GM12891 (cell line): ENCODE results near the gene SETD4.

ENCODE experiments used
- DNase-seq: peaks from one replicate; pipeline ENCODE4 v3.0.0; 2011; ENCODE audit warnings: low spot score; ENCODE audit not compliant: insufficient read length
- FAIRE-seq: peaks from 2 replicates; lab custom pipeline; 2011; peaks lifted over from hg19 to GRCh38; lab: Jason Lieb, UNC
- PAX5 ChIP-seq: IDR thresholded peaks from 2 replicates; pipeline ENCODE4 v1.6.1; 2011; ENCODE audit warnings: low read length, moderate library complexity, mild to moderate bottlenecking; ENCODE audit not compliant: insufficient read depth, severe bottlenecking
- POLR2A ChIP-seq: IDR thresholded peaks from 2 replicates; pipeline ENCODE4 v1.6.1; 2011; ENCODE audit warnings: low read depth, low read length, control low read depth
- POLR2AphosphoS5 ChIP-seq: IDR thresholded peaks from 2 replicates; pipeline ENCODE4 v1.6.1; 2011; ENCODE audit warnings: low read depth, low read length, control low read depth
- POU2F2 ChIP-seq: IDR thresholded peaks from 2 replicates; pipeline ENCODE4 v1.6.1; 2011; ENCODE audit warnings: low read depth, mild to moderate bottlenecking, control low read depth, low read length, moderate library complexity
- SPI1 ChIP-seq: IDR thresholded peaks from 2 replicates; pipeline ENCODE4 v1.6.1; 2011; ENCODE audit warnings: low read depth, low read length, control low read depth
- TAF1 ChIP-seq: IDR thresholded peaks from 2 replicates; pipeline ENCODE4 v1.6.1; 2011; ENCODE audit warnings: low read depth, low read length, control low read depth

The SETD4 gene

DNA sequence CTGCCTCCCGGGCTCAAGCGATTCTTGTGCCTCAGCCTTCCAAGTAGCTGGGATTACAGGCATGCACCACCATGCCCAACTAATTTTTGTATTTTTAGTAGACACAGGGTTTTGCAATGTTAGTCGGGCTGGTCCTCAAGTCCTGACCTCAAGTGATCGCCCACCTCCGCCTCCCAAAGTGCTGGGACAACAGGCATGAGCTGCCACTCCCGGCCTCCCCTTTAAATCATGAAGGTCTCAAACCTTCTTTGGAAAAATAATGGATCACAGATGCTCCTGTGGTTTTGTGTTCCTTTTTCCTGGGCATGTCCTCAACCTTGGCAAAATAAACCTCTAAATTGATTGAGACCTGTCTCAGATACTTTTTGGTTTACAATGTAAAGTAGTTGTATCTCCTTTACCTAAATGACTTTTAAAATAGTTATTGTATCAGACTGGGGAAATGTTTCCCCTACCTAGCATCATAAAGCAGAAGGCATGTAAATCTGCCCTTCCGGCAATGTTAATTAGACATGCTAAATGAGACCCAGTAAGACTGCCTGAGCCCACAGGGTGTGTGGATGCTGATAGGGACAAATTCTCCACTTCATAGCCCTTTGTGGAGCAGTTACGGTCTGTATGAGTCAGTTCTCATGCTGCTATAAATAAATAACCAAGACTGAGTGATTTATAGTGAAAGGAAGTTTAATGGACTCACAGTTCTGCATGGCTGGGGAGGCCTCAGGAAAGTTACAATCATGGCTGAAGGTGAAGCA lies 37.3 kb upstream of the SETD4 start:
- FAIRE-seq (peak; percentile 23), DNase-seq (no peak)

DNA sequence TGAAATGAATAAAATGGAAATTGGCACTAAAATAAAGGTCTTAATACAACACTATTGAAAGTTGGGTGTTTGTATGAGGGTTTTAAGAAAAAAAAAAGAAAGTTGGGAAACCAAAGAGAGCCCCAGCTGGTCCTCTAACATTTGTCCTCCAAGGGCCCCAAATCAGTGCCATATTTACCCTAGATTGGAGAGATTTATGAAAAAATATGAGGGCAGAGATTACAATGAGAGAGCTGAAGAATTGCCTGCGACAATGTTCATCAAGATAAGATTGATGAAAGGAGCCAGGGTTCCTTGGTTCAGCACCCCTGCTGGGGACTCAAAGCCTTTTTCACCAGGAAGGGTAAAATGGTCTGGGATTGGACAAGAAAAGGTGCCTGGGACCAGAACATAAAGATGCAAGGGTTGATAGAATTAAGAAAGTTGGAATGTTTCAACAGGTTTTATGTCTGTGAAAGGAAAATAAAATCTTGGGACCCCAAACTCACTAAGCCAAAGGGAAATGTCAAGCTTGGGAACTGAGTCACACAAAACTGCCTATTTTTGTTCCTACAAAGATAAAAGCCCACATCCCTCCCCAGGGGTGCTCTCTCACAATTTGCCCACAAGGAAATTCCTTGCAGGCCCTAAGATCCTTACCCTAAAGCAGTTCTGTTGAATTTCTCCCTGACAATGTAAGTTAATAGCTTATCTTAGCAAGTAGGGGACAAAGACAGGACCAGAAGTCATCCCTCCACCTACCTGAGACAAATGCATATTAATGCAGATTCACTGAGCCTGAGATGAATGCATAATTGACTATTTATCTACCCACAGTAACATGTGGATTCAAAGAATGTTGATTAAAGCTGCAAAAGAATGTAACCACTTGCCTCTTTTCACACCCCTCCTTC lies 36.3 kb upstream of the SETD4 start:
- FAIRE-seq (no peak), DNase-seq (no peak)
- no peak for TF ChIP-seq PAX5
- TF ChIP-seq TAF1, result no peak
- no peak for TF ChIP-seq POLR2AphosphoS5

More for the DNA sequence above, 37.3 kb upstream of the SETD4 start:
- TF ChIP-seq POLR2A, result no peak
- no peak for TF ChIP-seq SPI1
- no peak for TF ChIP-seq POLR2AphosphoS5
- no peak for TF ChIP-seq PAX5
- TF ChIP-seq POU2F2, result no peak
- TF ChIP-seq TAF1, result no peak

DNA sequence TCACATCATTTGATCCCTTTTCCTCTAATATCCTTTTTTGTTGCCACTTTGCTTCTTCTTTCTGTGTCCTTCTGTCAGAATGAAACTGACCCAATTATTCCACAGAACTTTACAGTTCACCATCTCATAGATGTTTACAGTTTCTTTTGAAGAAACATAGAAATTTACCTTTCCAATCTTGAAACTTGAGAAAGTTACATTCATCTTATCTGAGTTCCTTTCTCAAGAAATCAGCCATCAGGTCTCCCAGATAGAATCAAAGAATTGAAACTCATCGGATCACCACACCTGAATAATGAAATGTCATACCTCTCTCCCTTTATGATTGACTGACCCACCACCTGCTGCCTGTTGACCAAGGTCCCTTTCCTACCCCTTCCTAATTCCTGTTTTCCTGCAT lies 33.2 kb upstream of the SETD4 start:
- DNase-seq (no peak), FAIRE-seq (no peak)
- TF ChIP-seq PAX5, result no peak
- TF ChIP-seq POLR2AphosphoS5, result no peak

- TF ChIP-seq TAF1 (no peak), PAX5 (no peak), POLR2A (no peak), POLR2AphosphoS5 (no peak), POU2F2 (no peak), SPI1 (no peak)
- DNase-seq (no peak), FAIRE-seq (no peak)
Observed at GRCh38 chr21:36092681-36093080, 32.4 kb upstream of the SETD4 start.

- DNase-seq (no peak), FAIRE-seq (no peak)
- TF ChIP-seq SPI1, result no peak
- no peak for TF ChIP-seq POU2F2
- no peak for TF ChIP-seq PAX5
- no peak for TF ChIP-seq POLR2AphosphoS5
- TF ChIP-seq POLR2A, result no peak
- no peak for TF ChIP-seq TAF1
Observed at GRCh38 chr21:36089946-36090345, 29.6 kb upstream of the SETD4 start.

- FAIRE-seq, result no peak
- TF ChIP-seq POLR2AphosphoS5, result no peak
- TF ChIP-seq PAX5, result no peak
- TF ChIP-seq TAF1, result no peak
- TF ChIP-seq SPI1, result no peak
- TF ChIP-seq POU2F2, result no peak
- DNase-seq, result no peak
Observed at GRCh38 chr21:36087362-36088138, 27.2 kb upstream of the SETD4 start.

DNA sequence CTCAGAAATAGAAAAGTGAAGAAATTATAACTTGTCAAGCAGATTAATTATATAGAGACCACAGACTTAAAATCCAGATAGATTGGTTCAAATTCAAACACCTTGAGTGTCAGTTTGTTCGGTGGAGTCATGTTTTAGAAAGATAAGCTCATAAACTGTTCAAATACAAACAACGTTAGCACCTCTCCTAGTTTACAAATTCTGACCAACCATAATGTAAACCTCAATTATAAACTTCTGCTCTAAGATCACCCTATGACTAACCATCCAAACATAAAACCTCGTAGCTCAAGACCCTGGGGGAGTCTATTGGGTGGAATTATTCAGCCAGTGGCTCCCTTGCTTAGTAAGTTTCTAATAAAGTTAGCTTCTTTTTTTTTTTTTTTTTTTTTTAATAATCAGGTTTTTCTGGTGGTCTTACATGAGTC lies 21.9 kb upstream of the SETD4 start:
- DNase-seq (no peak), FAIRE-seq (no peak)

DNA sequence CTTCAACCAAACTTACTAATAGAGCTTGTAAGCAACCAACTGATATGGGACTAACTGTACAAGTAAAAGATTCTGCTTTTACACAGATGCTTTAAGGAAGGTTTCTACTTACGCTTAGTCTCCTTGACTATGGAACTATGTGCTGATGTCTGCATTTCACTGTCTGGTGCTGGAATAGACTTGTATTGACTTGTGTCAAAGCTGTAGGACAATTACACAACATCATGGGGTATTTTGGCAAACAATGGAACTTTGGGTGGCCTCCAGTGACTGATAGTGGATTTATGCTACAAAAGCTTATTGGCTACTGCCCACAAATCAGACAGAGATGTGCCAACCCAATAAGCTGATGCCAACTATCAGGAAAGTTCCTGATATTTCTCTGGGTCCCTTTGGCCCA lies 20.1 kb upstream of the SETD4 start:
- FAIRE-seq, result no peak
- TF ChIP-seq POU2F2, result no peak
- TF ChIP-seq POLR2A, result no peak
- no peak for TF ChIP-seq POLR2AphosphoS5
- TF ChIP-seq TAF1, result no peak
- no peak for TF ChIP-seq PAX5
- no peak for TF ChIP-seq SPI1
- no peak for DNase-seq

More for the DNA sequence above, 21.9 kb upstream of the SETD4 start:
- TF ChIP-seq PAX5, result no peak
- no peak for TF ChIP-seq POLR2AphosphoS5
- no peak for TF ChIP-seq TAF1
- TF ChIP-seq POU2F2, result no peak
- no peak for TF ChIP-seq SPI1
- no peak for TF ChIP-seq POLR2A

- DNase-seq, result no peak
- FAIRE-seq, result no peak
- TF ChIP-seq POLR2A (no peak), POLR2AphosphoS5 (no peak), TAF1 (no peak), SPI1 (no peak), PAX5 (no peak), POU2F2 (no peak)
Observed at GRCh38 chr21:36079671-36080070, 19.3 kb upstream of the SETD4 start.
